ENCODE data around the gene AFF2.

- TF ChIP-seq CTCF (IDR thresholded peaks at IDR 0.05): no peak
- no peak for TF ChIP-seq POLR2A (IDR thresholded peaks at IDR 0.05)
Measured at GRCh38 chrX:148815218-148815961, 315.0 kb downstream of the AFF2 start.

All from upper lobe of left lung (tissue), 4 donors.